ENCODE data around the gene TAL1. TPM values are rescaled to one million over a fixed set of nuclear protein-coding genes. Genes with fewer than 3 reads are reported as not detected.

TAL1 gene
- total RNA-seq, 1 donor from 2014 or later, result not detected

DNA sequence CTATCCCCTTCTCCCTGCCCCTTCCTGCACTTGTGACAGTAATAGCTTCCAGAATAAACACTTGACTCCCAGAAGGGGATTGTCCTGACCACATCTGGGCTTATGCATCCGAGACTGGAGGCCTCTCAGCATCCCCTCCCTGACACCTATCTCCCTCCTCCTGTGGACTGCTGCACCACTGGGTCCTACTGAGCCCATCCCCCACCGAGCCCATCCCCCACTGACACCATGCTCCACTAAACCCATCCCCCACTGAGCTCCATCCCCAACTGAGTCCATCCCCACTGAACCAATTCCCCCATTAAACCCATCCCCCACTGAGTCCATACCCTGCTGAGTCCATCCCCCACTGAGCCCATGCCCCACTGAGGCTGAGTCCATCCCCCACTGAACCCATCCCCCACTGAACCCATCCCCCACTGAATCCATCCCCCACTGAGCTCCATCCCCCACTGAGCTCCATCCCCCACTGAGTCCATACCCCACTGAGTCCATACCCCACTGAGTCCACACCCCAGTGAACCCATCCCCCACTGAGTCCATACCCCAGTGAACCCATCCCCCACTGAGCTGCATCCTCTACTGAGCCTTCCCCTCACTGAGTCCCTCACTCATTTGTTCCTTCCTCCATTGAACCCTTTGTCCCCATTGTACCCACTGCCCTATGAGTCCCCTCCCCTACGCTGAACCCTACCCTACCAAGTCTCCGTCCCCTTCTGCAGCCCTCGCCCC, 47.8 kb downstream of the TAL1 start:
- no peaks in the 10 kb centered on the region for H3K36me3 Mint-ChIP-seq (ENCODE audit: insufficient read depth)
- H3K4me3 Mint-ChIP-seq (ENCODE audit: low read depth), result no peak overlapping the region
- peaks cover 7% of the 10 kb centered on the region for H3K4me1 Mint-ChIP-seq (ENCODE audit: low read depth)
- H3K27ac Mint-ChIP-seq, result no peak overlapping the region
- no peak for DNase-seq (ENCODE audit: low spot score, unreplicated experiment)
- peaks cover 26% of the 10 kb centered on the region for H3K27me3 Mint-ChIP-seq
- no peaks in the 10 kb centered on the region for H3K9me3 Mint-ChIP-seq (ENCODE audit: low read depth)
- TF ChIP-seq, protein P1, sequence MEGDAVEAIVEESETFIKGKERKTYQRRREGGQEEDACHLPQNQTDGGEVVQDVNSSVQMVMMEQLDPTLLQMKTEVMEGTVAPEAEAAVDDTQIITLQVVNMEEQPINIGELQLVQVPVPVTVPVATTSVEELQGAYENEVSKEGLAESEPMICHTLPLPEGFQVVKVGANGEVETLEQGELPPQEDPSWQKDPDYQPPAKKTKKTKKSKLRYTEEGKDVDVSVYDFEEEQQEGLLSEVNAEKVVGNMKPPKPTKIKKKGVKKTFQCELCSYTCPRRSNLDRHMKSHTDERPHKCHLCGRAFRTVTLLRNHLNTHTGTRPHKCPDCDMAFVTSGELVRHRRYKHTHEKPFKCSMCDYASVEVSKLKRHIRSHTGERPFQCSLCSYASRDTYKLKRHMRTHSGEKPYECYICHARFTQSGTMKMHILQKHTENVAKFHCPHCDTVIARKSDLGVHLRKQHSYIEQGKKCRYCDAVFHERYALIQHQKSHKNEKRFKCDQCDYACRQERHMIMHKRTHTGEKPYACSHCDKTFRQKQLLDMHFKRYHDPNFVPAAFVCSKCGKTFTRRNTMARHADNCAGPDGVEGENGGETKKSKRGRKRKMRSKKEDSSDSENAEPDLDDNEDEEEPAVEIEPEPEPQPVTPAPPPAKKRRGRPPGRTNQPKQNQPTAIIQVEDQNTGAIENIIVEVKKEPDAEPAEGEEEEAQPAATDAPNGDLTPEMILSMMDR (IDR thresholded peaks at IDR 0.05; ENCODE audit: unreplicated experiment), result no peak

- peaks cover 28% of the 10 kb centered on the region for H3K27me3 Mint-ChIP-seq
- DNase-seq (ENCODE audit: low spot score, unreplicated experiment), result no peak
- no peak overlapping the region for H3K4me3 Mint-ChIP-seq (ENCODE audit: low read depth)
- H3K27ac Mint-ChIP-seq, result no peak overlapping the region
- H3K9me3 Mint-ChIP-seq (ENCODE audit: low read depth), result no peaks in the 10 kb centered on the region
- H3K36me3 Mint-ChIP-seq (ENCODE audit: insufficient read depth), result no peaks in the 10 kb centered on the region
- H3K4me1 Mint-ChIP-seq (ENCODE audit: low read depth), result peaks cover 11% of the 10 kb centered on the region
- TF ChIP-seq, protein P1 (IDR thresholded peaks at IDR 0.05; ENCODE audit: unreplicated experiment), result no peak
These were observed 48.5 kb downstream of the TAL1 start for GRCh38 chr1:47183308-47184089.

- H3K4me3 Mint-ChIP-seq (ENCODE audit: low read depth), result no peak overlapping the region
- DNase-seq (ENCODE audit: low spot score, unreplicated experiment), result no peak
- peaks cover 11% of the 10 kb centered on the region for H3K4me1 Mint-ChIP-seq (ENCODE audit: low read depth)
- H3K9me3 Mint-ChIP-seq (ENCODE audit: low read depth), result no peaks in the 10 kb centered on the region
- H3K27me3 Mint-ChIP-seq, result peaks cover 31% of the 10 kb centered on the region
- H3K36me3 Mint-ChIP-seq (ENCODE audit: insufficient read depth), result no peaks in the 10 kb centered on the region
- no peak overlapping the region for H3K27ac Mint-ChIP-seq
- TF ChIP-seq, protein P1 (IDR thresholded peaks at IDR 0.05; ENCODE audit: unreplicated experiment), result no peak
These were observed 49.3 kb downstream of the TAL1 start for GRCh38 chr1:47182676-47183235.

GRCh38 chr1:47181955-47182675, 49.9 kb downstream of the TAL1 start:
- no peak for DNase-seq (ENCODE audit: low spot score, unreplicated experiment)
- no peaks in the 10 kb centered on the region for H3K36me3 Mint-ChIP-seq (ENCODE audit: insufficient read depth)
- H3K9me3 Mint-ChIP-seq (ENCODE audit: low read depth), result no peaks in the 10 kb centered on the region
- TF ChIP-seq, protein P1 (IDR thresholded peaks at IDR 0.05; ENCODE audit: unreplicated experiment), result no peak
- H3K4me3 Mint-ChIP-seq (ENCODE audit: low read depth), result no peak overlapping the region
- peaks cover 11% of the 10 kb centered on the region for H3K4me1 Mint-ChIP-seq (ENCODE audit: low read depth)
- no peak overlapping the region for H3K27ac Mint-ChIP-seq
- H3K27me3 Mint-ChIP-seq, result peaks cover 31% of the 10 kb centered on the region
